Measurements from ENCODE around the gene AANAT.

AANAT gene

DNA sequence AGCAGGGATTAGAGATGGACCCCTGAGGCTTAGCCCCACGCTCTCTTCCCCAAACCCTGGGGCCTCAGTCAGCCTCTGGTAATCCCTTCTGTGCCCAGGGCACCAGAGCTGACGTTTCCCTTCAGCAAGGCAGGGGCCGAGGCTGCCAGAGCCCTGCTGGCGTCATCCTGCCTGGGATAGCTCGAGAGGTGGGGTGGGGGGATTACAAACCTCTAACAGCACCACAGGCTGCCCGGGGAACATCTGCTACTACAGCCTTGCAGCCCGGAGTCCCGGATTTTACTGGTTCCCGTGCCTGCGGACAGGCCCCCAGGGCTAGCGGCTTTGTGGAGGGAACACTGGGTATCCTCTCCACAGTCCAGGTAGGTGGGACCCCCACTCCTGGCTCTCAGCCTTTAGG lies at the start of gene AANAT:
Gene AANAT (plus strand): TSS at position 238 of the 400 bp plus-strand sequence. CDS start 1,144 bp downstream, outside the sequence.
- DNase-seq = no peak

DNA sequence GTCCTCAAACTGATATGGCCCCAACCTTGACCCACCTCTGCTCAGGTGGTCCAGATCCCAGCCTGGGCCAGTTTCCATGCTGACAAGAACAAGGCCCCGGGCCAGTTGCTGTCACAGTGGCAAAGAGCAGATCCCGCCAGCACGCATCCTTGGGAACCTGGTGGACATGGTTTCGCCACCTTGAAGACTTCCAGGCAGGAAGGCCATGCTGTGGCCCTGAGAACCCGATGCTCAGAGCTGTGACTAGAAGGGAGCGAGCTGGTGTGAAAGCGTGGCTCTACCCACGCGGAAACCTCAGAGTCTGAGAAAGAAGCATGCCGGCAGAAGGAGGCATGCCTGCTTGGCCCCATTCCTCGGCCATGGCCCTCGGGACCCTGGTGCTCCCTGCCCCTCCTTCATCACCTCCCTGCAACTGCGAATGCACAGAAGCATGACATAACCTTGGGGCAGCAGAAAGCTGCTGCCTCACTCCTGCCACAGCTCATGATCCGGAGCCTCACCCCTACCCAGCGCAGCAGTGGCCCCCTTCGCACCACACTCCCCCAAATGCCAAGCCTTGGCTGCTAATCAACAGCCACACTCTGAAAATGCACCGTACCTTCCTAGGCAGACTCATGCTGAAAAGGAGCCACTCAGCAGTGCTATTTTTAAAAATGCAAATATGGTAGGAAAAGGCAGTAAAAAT lies 47.7 kb upstream of the AANAT start:
- DNase-seq = no peak

DNA sequence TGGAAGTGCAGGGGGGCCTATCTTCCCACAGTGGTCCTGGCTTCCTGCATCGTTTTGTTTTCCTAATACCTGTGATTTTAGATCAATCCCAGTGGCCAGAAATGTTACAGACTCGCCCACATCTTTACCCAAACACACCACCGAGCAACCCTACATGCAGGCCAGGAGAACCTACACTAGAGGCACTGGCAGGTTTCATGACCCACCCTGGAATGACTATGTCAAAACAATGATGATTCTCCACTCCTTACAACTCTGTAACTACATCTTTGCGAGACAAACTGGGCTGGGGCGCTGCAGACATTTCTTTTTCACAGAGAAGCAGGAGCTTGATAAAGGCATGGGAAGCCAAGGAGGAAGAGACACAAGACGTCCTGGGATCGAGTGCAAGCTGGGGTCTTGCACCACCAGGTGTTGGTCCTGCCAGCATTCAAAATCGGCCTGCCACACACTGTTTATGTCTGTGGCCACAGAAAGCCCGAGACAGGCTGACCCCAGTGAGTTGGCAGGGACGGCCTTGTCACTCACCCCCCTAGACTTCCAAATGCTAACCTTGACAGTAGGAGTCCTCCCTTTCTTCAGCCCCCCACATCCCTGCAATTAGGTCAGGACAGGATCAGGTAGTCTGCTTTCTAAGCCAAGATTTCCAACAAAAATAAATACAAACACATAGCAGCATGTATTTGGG lies 46.9 kb upstream of the AANAT start:
- DNase-seq = no peak

DNA sequence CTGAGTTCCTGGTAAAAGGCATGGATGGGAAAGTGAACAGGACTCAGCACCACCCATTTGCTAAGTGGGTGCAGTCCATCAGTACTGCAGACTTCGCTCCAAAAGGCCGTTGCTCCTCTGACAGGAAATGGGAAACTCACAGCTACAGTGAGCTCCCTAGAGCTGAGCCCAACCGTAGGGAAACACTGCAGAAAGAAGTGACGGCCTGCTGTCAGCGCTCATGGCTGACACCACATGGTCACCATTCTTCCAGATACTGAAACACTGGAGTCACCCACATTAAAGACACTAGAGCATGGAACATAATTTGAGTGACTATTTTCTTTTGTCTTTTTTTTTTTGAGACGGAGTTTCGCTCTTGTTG lies 46.4 kb upstream of the AANAT start:
- no peak for DNase-seq

DNA sequence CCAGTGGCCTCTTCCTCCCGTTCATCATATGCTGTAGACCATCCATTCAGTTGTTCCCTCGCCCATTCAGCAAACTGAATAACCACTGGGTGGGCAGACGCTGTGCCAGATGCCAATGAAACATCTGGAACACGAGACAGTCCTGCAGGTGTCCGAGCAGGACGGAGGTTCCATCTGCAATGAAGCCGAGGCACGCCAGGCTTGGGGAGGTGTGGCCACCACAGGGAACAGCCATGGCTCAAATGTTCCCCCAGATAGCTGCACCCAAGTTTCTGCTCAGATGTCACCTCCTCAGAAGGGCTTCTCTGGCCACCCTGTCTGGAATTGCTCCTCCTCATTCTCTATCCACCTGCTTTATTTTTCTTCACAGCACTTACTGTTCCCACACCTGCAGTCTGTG lies 45.0 kb upstream of the AANAT start:
- no peak for DNase-seq

DNA sequence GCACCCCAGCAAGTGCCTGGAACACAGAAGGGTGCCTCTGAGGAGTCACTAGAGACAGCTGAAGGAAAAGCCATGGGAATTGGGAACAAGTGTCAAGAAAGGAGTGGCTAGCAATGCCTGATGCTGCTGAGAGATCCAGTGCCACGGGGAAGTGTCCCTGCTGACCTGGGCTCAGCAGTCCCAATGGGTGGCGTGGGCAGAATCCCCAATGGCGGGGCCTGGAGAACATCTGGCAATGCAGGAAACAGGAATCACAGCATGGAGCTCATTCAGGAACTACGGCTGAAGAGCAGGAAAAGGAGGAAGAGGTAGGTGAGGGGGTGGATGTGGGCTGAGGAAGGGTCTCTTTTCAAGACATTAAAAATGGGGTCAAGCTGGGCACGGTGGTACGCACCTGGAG lies 44.5 kb upstream of the AANAT start:
- no peak for DNase-seq

DNA sequence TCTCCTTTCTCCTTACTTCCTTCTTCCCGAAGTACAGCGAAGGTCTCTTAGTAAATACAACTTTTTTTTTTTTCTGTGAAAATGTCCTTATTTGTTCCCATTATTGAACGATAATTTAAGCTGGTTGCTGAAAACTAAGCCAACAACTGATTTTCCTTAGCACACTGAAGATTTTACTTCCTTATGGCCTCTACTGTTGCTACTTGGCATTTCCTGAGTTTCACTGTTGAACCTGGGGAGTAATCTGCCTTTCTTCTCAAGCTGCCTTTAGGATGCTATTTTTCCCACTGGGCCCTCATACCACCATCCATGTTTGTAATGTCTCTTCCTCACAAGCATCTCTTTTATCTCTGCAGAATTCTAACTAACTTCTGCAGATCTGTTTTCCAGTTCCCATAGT lies 40.5 kb upstream of the AANAT start:
- no peak for DNase-seq

DNA sequence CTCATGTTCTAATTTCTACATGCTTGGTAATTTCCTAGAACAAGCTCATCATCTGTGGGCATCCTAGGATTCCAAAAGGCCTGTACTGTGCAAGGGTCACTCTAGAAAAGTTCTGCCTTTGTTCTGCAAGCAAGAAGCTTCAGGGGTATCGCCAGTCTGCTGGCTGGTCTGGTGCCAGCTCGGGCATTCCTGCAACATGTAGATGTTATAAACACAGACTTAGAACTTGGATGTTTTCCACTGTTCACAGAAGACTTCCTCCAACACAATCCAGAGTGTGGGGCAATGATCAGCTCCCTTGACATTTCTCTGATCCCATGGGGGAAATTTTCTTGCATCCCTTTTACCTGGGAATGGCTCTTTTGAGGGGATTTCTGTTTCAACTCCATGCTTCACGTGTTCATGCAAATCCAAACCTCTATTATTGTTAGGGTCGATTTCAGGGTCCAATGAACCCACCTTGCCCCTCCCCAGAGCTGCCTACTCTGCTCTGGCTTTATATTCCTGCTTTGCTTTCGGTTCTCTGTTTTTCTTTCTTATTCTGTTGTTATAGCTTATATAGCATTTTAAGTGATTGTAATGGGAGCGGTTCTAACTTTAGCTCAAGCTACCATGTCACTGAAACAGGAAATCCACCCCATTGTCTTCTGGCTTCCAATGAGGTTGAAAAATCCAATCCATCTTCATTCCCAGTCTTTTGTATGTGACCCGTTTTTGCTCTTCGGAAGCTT lies 39.7 kb upstream of the AANAT start:
- no peak for DNase-seq

DNA sequence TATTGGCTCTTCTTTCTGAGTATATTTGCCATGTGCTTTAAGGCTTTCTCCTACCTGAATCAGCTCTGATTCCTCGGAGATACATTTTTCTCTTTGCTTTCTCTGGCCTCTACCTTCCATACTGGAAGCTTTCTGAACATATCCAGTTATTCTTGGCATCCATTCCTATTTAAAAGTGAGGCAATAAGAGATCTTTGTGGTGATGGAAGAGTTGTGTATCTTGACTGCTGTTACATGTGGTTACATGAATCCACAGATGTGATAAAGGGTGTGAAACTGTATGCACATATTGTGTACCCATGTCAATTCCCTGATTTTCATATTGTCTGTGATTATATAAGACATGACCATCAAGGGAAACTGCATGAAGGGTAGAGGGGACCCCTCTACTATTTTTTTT lies 38.9 kb upstream of the AANAT start:
- no peak for DNase-seq

DNA sequence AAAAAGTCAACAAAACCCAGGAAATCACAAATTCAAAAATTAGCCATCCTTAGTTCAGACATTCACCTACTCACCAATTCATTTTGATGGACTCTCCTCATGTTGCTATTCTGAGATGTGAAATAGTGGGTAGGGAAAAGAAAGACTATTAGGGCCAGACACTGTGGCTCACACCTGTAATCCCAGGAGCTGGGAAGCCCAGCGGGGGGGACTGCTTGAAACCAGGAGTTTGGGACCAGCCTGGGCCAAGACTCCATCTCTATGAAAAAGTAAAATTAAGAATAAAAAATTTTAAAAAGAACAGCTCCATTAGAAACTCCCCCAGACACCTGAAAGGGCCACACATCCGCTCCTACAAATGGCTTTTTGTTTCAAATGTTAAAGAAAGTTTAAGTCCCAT lies 35.9 kb upstream of the AANAT start:
- no peak for DNase-seq

DNA sequence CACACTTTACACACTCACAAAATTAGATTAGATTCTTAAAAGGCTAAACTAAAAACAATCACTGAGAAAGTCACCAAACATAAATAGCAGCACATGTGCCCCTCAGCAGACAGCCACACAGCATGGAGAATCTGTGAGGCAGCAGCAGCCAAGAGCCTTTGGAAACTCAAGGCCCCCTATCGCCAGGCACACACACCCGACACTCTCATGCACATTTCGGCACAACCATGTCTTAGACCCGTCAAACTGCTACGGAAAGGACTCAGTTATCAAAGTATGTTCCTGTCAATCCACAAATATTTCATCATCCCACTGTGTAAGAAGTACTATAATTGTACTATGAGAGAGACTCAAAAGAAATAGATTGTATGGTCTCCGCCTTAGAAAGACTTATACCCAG lies 35.4 kb upstream of the AANAT start:
- no peak for DNase-seq

DNA sequence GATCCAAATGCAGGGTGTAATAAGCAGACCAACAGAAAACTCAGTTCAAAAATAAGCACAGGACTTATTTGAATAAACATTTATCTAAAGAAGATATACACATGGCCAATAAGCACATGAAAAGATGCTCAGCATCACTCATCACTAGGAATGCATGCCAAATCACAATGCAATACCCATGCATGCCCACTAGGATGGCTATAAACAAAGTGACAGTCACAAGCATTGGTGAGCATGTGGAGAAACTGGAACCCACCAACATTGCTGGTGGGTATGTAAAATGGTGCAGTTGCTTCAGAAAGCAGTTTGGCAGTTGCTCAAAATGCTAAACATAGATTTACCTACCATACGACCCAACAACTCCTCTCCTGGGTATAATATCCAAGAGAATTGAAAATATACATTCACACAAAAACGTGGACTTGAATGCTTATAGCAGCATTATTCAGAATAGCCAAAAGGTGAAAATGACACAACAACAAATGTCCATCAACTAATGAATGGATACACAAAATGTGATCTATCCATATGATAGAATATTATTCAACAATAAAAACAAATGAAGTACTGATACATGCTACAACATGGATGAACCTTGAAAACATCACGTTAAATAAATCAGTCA lies 34.6 kb upstream of the AANAT start:
- no peak for DNase-seq

DNA sequence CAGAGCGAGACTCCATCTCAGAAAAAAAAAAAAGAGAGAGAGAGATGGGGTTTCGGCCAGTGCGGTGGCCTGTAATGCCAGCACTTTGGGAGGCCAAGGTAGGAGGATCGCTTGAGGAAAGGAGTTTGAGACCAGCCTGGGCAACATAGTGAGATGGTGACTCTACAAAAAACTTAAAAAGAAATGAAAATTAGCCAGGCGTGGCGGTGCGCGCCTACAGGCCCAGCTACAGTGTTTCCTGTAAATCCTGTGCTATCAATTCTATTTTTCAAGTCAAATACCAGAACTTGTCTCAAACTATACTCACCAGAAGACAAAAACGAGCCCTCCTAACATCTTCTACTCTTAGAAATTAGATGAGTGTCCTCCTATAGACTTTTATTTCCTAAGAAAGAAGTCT lies 33.7 kb upstream of the AANAT start:
- DNase-seq = no peak

DNA sequence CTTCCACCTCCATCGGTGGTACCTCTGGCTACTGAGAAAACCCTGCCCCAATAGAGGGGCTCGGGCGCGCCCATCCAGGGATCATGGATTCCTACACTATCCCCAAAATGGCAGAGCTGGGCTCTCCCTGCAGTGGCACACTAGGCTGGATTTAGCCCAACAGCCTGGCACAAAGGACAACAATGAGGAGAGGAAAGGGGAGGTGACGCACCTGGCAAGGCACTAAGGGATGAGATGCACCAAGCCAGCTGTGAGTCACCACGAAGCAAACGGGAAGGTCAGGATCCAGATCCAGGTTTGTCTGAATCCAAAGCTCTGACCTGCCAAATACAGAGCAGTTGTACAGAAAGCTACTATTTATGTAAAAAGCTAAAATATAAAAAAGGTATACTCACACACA lies 32.5 kb upstream of the AANAT start:
- no peak for DNase-seq

DNA sequence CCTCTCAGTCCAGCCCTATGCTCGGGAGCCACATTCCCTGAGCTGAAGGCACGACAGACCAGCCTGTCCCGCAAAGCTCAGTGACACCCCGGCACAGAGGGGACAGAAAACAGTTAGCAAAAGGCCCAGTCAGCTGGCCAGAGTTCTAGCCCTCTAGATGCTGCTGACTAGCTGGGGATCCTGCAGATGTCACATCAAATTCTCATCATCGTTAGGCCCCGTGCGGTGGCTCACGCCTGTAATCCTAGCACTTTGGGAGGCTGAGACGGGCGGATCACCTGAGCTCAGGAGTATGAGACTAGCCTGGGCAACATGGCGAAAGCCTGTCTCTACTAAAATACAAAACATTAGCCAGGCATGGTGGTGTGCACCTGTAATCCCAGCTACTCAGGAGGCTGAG lies 31.7 kb upstream of the AANAT start:
- DNase-seq = no peak

DNA sequence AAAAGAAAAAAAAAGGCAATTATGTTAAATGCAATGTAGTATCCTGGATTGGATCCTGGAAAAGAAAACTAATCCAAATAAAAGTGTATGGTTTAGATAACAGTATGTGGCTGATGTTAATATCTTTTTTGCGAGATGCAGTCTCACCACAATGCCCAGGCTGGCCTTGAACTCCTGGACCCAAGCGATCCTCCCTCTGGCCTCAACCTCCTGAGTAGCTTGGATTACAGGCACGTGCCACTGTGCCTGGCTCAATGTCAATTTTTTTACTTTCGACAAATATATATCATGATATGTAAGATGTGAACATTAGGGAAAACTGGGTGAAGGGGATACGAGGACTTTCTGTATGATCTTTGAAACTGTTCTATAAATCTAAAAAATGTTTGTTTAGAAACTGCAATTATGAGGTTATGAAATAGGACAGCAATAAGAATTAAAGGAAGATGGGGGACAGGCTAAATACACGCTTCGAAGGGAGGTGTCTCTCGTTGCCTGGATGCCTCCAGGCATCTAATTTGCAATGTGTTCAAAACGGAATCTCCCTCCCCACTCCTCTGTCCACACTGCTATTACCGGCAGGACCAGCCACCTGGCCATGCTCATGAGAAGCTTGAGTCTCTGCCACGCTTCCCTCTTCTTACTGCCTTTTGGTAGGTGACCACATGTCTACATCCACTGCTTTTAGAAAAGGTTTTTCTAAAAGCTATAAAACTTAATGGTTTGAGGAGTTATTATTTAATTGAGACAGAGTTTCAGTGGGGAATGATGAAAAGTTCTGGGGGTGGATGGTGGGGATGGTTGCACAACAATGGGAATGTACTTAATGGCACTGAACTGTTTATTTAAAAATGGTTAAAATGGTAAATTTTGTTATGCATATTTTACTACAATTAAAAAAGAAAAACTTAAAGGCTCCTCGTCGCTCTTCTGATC lies 29.7 kb upstream of the AANAT start:
- DNase-seq = no peak

DNA sequence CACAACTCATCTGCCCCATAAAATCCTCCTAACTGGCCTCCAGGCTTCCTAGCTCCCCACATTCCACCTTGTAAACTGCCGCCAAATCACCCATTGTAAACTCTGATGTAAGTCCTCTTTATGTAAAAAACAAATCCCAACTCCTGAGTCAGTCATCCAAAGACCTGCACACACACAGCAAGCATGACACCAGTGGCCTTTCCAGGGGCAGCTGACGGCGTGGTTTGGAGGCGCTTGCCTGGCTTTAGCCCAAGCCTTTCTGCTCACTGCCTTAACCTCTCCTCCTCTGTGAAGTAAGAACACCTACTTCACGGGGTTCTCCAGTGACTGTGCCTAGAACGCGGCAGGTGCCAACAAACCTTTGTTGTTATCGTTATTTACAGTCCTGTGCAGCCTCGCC lies 28.5 kb upstream of the AANAT start:
- DNase-seq = no peak

DNA sequence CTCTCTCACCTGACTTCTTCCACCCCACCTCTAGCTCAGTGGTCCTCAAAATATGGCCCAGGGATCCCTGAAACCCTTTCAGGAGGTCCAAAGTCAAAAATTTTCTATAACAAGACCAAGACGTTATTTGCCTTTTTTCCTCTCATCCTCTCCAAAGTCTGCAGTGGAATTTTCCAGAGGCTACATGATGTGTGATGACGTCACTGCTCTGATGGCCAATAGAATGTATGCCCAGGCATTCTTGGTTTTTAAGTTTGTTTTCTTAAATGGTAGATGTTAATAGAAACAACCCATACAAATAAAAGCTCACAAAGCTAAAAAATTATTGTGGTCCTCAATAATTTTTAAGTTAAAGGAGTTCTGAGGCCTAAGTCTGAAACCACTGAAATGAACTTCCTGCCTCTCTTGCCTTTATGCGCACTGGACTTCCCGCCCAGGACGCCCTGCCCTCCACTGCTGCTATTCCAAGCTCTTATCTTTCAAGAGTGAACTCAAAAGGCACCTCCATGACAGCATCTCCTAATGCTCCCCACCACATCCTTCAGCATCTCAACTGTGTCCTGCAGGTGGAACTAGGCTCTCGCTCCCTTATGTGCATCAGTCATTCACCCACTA lies 28.0 kb upstream of the AANAT start:
- no peak for DNase-seq

DNA sequence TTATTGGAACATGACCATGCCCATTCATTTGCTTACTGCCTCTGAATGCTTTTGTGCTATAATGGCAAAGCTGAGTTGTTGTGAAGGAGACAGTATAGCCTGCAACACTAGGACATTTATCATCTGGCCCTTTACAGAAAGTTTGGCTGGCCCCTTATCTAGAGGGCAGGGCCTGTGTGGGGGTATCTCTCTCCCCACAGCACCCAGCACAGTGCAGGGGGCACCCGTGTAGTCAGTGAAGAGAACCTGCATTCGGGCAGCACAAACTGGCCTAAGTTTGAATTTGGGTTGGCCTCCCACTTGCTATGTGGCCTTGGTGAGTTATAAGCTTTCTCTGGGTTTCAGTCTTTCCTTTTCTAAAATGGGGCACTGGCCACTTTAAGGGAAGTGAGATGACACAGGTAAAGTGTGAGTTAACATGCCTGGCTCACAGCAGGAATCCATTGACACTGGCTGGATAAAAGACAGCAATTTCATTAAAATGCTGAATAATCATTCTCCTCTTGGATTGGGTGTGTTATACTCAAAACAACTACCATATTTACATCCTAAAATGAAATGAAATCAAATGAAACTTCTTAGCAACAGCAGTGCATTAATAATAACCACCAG lies 26.5 kb upstream of the AANAT start:
- DNase-seq = no peak

DNA sequence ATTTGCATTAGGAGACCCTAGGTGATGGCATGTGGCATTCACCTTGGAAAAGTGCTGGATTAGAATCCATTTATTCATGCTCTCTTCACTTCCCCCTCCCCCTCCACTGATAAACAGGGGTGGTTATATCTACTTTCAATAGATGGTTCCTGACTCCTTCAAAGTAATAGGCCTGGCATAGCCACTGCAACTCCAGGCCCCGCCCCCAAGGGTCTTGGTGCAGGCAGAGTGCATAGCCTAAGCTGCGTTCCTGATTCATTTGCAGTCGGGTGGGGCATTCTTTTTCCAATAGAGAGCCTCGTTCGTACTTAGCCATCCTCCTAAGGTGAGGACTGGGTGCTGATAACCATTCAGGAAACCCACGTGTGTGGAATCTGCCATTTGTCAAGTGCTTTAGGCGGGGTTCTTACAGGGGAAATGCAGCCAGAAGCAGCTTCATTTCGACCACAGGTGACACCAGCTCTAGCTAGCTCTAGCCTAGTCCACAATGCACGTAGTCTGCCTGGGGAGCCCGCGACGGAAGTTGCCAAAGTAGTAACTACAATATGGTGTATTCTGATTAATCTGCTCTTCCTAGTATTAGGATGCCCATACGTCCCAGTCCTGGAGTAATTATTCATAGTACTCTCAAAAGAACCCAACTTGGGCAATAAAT lies 25.6 kb upstream of the AANAT start:
- DNase-seq = no peak

Data from activated CD4-positive, alpha-beta T cell treated with anti-CD3 and anti-CD28 coated beads, Interleukin-2, amount 50 U/mL, for 4 hours (primary cell).